ENCODE results near the gene TBXAS1.
"Not testable (repeated sequence)": the region's sequence is repeated elsewhere in the genome, so short reads cannot be mapped to it uniquely, and the experiment has no call there.

TBXAS1 gene

DNA sequence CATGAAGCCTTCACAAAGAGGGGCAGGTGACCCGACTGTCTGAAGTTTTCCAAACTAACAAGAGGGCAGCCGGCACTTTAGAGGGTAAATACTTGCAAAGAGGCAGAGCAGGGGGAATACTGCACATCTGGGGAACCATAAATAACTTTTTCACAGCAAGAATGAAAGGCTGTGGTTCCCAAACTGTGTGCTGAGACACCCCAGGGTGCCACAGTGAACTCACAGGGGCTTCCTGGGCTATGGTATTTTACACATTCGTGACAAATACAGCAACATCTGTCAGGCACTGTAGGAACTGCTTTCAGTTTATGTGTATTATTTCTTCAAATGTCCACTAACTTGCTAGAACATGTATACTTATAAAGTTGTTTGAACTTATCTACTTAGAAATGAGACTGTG, 67.2 kb downstream of the TBXAS1 start:
- H3K36me3 ChIP-seq (ENCODE audit: control insufficient read depth, low read depth, low read length) = no peaks in the 10 kb centered on the region
- no peak overlapping the region for H3K9ac ChIP-seq (ENCODE audit: low read length)
- no peaks in the 10 kb centered on the region for H3K27me3 ChIP-seq (ENCODE audit: control insufficient read depth, insufficient read depth, low read length)
- H3K27ac ChIP-seq (ENCODE audit: low read length) = no peak overlapping the region
- H3K4me1 ChIP-seq (ENCODE audit: control insufficient read depth, low read depth, low read length) = no peaks in the 10 kb centered on the region
- no peaks in the 10 kb centered on the region for H3K9me3 ChIP-seq (ENCODE audit: control insufficient read depth, low read depth, low read length)
- no peak overlapping the region for H3K4me3 ChIP-seq (ENCODE audit: low read length)

DNA sequence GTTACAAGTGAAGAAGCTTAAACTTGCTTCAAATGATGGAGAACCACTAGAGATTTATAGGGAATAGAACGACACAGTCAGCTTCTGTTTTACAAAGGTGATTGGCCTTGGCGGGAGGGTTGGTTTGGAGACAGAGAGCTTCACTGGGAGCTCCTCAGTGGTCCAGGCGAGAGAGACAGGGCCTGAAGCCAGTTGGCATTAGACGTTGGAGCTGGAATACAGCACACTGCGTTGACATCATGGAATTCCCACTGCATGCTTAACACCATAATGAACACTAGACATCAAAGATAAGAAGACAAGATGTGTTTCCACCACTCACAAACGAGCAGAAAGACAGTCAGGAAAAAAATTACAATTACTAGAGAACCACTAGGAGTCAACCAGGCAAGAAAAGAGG, 67.8 kb downstream of the TBXAS1 start:
- no peaks in the 10 kb centered on the region for H3K27me3 ChIP-seq (ENCODE audit: control insufficient read depth, insufficient read depth, low read length)
- no peaks in the 10 kb centered on the region for H3K36me3 ChIP-seq (ENCODE audit: control insufficient read depth, low read depth, low read length)
- no peak overlapping the region for H3K27ac ChIP-seq (ENCODE audit: low read length)
- no peaks in the 10 kb centered on the region for H3K4me1 ChIP-seq (ENCODE audit: control insufficient read depth, low read depth, low read length)
- no peak overlapping the region for H3K4me3 ChIP-seq (ENCODE audit: low read length)
- H3K9me3 ChIP-seq (ENCODE audit: control insufficient read depth, low read depth, low read length) = no peaks in the 10 kb centered on the region
- H3K9ac ChIP-seq (ENCODE audit: low read length) = no peak overlapping the region

DNA sequence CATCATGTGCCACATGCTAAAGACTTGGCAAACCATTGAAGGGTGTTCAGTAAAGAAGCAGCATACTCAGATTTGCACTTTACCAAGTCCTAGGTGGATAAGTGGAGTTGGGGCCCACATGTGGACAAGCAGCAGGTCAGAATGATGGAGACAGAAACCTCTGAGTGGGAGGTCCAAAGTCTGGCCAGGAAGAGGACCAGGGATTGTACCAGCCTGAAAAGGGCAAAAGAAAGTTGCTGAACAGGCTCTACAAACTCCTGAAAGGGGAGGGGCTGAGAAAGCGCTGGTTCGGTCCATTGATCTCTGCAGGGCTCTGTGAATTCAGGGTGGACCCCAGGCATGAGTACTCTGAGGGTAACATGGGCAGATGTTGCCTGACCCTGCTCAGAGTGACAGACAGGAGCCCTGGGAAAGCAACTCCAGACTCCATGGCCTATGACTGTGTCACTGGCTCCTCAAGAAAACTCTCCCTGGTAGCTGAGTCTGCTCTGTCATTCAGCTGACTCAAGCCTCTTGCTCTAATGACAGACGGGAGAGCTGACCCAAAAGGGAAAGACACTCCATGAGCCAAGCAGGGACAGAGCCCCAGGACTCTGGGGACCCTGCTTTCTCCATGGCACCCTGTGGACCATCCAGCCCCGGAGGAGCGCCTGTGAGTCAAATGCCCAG, 68.5 kb downstream of the TBXAS1 start:
- no peaks in the 10 kb centered on the region for H3K9me3 ChIP-seq (ENCODE audit: control insufficient read depth, low read depth, low read length)
- H3K4me1 ChIP-seq (ENCODE audit: control insufficient read depth, low read depth, low read length) = no peaks in the 10 kb centered on the region
- H3K27ac ChIP-seq (ENCODE audit: low read length) = no peak overlapping the region

DNA sequence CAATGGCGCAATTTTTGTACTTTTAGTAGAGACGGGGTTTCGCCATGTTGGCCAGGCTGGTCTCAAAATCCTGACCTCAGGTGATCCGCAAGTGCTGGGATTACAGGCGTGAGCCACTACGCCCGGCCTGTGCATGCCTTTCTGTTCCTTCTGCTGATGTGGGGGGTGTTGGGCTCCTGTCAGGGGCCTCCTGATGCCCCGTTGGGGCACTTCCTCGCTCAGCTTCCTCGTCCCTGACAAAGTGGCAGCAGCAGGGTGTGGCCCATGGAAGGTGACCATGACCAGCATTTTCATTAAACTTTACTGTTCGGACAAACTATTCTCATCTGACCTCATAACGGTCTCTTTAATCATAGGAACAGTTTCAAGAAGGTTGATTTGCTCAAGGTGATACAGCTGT, 69.4 kb downstream of the TBXAS1 start:
- H3K27me3 ChIP-seq (ENCODE audit: control insufficient read depth, insufficient read depth, low read length) = no peaks in the 10 kb centered on the region
- no peak overlapping the region for H3K9ac ChIP-seq (ENCODE audit: low read length)
- H3K36me3 ChIP-seq (ENCODE audit: control insufficient read depth, low read depth, low read length) = no peaks in the 10 kb centered on the region
- H3K9me3 ChIP-seq (ENCODE audit: control insufficient read depth, low read depth, low read length) = no peaks in the 10 kb centered on the region
- no peak overlapping the region for H3K27ac ChIP-seq (ENCODE audit: low read length)
- no peaks in the 10 kb centered on the region for H3K4me1 ChIP-seq (ENCODE audit: control insufficient read depth, low read depth, low read length)
- no peak overlapping the region for H3K4me3 ChIP-seq (ENCODE audit: low read length)

More for the DNA sequence above, 68.5 kb downstream of the TBXAS1 start:
- Histone ChIP-seq H3K9ac (ENCODE audit: low read length) (no peak overlapping the region), H3K27me3 (ENCODE audit: control insufficient read depth, insufficient read depth, low read length) (no peaks in the 10 kb centered on the region), H3K4me3 (ENCODE audit: low read length) (no peak overlapping the region), H3K36me3 (ENCODE audit: control insufficient read depth, low read depth, low read length) (no peaks in the 10 kb centered on the region)

DNA sequence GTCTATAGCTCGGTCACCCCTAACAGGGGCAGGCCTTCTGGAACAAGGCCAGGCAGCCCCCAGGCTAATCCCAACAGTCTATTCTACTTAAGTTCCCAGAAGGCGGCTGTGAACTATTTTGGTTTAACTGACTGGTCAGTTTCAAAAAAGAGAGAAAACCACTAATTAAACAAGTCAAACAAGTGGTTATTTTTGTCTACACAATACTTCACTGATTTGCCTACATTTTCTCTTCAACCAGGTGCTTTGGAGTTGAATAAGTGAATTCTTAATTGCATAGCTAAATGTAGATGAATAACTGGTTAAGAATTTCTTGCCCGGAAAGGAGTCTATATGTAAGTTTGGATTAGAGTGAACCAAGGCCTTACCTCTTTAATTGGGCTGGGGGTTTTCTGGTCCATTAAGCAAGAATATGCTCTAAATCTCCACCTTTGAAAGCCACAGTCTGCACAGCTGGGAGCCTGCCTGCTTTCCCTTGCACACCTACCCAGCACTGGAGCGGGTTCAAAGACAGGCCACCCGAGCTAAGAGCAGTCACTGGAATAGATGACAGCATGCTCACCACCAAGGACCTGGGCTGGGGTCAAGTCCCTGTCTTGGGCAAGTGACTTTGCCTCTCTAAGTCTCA, 70.4 kb downstream of the TBXAS1 start:
- Histone ChIP-seq H3K4me3 (ENCODE audit: low read length) (no peak overlapping the region), H3K36me3 (ENCODE audit: control insufficient read depth, low read depth, low read length) (no peaks in the 10 kb centered on the region), H3K27me3 (ENCODE audit: control insufficient read depth, insufficient read depth, low read length) (no peaks in the 10 kb centered on the region), H3K9me3 (ENCODE audit: control insufficient read depth, low read depth, low read length) (no peaks in the 10 kb centered on the region), H3K4me1 (ENCODE audit: control insufficient read depth, low read depth, low read length) (no peaks in the 10 kb centered on the region), H3K9ac (ENCODE audit: low read length) (no peak overlapping the region), H3K27ac (ENCODE audit: low read length) (no peak overlapping the region)

DNA sequence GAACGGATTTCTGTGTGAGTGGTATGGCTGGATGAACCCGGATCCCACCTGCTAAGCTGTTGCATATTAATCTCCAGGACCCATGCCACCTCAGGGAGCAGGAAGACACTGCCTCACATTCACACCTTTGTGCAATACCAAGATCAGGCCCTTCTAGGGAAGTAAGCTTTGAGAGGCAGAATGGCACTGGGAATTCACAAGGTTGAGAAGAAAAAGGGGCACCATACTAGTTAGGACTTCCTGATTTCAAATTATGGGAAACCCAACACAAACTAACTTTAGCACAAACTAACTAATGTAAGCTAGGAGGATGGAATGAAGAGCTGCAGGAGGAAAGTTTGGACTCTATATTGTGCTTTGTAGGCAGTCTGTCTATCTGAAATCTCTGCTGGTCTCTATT, 71.3 kb downstream of the TBXAS1 start:
- H3K27ac ChIP-seq (ENCODE audit: low read length) = no peak overlapping the region
- no peak overlapping the region for H3K4me3 ChIP-seq (ENCODE audit: low read length)
- no peak overlapping the region for H3K9ac ChIP-seq (ENCODE audit: low read length)
- no peaks in the 10 kb centered on the region for H3K4me1 ChIP-seq (ENCODE audit: control insufficient read depth, low read depth, low read length)
- no peaks in the 10 kb centered on the region for H3K9me3 ChIP-seq (ENCODE audit: control insufficient read depth, low read depth, low read length)
- H3K27me3 ChIP-seq (ENCODE audit: control insufficient read depth, insufficient read depth, low read length) = no peaks in the 10 kb centered on the region
- no peaks in the 10 kb centered on the region for H3K36me3 ChIP-seq (ENCODE audit: control insufficient read depth, low read depth, low read length)

DNA sequence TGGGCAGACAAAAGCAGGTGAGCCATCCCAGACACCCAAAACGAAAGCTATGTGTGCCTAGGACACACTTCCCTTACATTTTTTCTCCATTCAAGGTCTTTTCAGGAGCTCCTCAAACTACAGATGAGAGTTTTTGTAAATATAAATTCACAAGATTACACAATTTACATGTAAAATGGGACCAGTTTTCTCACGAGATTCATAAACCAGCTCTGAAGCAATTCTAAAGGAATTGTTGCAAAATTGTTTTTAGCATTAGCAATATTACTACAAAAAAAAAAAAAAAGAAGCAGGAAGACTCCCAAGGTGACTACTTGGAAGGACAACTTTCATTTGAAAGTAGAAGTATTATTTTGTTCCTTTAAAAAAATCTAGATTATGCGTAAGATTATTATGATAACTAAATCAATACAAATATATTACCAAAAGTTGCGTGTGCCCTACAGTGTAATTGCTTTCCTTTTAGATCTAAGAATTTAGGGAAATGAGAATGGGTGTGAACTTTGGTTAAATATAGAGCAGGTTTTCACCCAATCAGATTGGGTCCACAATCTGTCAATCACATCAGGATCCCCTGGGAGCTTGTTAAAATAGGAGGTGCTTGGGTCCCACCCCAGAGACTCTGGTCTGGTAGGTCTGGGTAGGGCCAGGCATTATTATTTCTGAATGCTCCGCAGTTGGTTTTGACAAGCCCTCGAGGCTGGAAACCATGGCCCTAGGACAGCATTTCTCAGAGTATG, 72.2 kb downstream of the TBXAS1 start:
- Histone ChIP-seq H3K9me3 (ENCODE audit: control insufficient read depth, low read depth, low read length) (no peaks in the 10 kb centered on the region), H3K27me3 (ENCODE audit: control insufficient read depth, insufficient read depth, low read length) (no peaks in the 10 kb centered on the region), H3K36me3 (ENCODE audit: control insufficient read depth, low read depth, low read length) (no peaks in the 10 kb centered on the region), H3K4me3 (ENCODE audit: low read length) (no peak overlapping the region), H3K9ac (ENCODE audit: low read length) (no peak overlapping the region), H3K27ac (ENCODE audit: low read length) (no peak overlapping the region), H3K4me1 (ENCODE audit: control insufficient read depth, low read depth, low read length) (no peaks in the 10 kb centered on the region)

DNA sequence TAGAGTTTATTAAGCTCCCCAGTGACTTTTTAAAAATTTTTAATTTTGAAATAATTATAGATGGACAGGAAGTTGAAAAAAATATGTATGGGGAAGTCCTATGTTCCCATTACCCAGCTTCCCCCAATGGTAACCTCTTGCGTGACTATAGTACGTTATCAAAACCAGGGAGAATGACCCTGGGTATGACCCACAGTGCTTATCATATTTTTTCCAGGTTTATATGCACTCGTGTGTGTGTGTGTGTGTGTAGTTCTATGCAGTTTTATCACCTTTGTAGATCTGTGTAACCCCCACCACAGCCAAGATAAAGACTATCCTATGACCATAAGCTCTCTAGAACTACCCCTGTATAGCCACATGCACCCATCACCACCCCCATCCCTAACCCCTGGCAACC, 72.8 kb downstream of the TBXAS1 start:
- H3K27ac ChIP-seq (ENCODE audit: low read length) = no peak overlapping the region
- H3K27me3 ChIP-seq (ENCODE audit: control insufficient read depth, insufficient read depth, low read length) = no peaks in the 10 kb centered on the region
- H3K4me3 ChIP-seq (ENCODE audit: low read length) = no peak overlapping the region
- no peaks in the 10 kb centered on the region for H3K36me3 ChIP-seq (ENCODE audit: control insufficient read depth, low read depth, low read length)
- no peak overlapping the region for H3K9ac ChIP-seq (ENCODE audit: low read length)
- no peaks in the 10 kb centered on the region for H3K9me3 ChIP-seq (ENCODE audit: control insufficient read depth, low read depth, low read length)
- H3K4me1 ChIP-seq (ENCODE audit: control insufficient read depth, low read depth, low read length) = no peaks in the 10 kb centered on the region

DNA sequence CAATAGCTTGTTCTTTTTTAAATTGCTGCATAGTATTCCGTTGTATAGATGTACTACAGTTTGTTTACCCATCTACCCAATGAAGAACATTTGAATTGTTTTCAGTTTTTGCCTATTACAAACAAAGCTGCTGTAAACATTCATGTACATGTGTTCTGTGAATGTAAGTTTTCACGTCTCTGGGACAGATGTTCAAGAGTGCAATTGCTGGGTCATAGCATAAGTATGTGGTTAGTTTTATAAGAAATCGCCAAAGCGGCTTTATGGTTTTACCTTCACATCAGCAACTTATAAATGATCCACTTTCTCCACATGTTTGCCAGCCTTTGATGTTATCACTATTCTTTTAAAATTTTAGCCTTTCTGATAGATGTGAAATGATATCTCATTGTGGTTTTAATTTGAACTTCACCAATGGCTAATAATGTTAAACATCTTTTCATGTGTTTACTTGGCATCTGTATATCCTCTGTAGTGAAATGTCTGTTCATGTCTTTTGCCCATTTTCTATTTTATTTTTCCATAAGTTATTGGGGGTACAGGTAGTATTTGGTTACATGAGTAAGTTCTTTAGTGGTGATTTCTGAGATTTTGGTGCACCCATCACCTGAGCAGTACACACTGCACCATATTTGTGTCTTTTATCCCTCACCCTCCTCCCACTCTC, 73.5 kb downstream of the TBXAS1 start:
- H3K27ac ChIP-seq (ENCODE audit: low read length) = no peak overlapping the region
- no peaks in the 10 kb centered on the region for H3K9me3 ChIP-seq (ENCODE audit: control insufficient read depth, low read depth, low read length)
- no peak overlapping the region for H3K4me3 ChIP-seq (ENCODE audit: low read length)
- H3K36me3 ChIP-seq (ENCODE audit: control insufficient read depth, low read depth, low read length) = no peaks in the 10 kb centered on the region
- H3K4me1 ChIP-seq (ENCODE audit: control insufficient read depth, low read depth, low read length) = no peaks in the 10 kb centered on the region
- no peaks in the 10 kb centered on the region for H3K27me3 ChIP-seq (ENCODE audit: control insufficient read depth, insufficient read depth, low read length)
- H3K9ac ChIP-seq (ENCODE audit: low read length) = no peak overlapping the region

DNA sequence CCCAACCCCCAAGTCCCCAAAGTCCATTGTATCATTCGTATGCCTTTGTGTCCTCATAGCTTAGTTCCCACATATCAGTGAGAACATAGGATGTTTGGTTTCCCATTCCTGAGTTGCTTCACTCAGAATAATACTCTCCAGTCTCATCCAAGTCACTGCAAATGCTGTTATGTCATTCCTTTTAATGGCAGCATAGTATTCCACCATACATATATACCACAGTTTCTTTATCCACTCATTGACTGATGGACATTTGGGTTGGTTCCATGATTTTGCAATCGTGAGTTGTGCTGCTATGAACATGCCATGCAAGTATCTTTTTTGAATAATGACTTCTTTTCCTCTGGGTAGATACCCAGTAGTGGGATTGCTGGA, 74.0 kb downstream of the TBXAS1 start:
- H3K4me3 ChIP-seq (ENCODE audit: low read length); H3K27ac ChIP-seq (ENCODE audit: low read length); H3K36me3 ChIP-seq (ENCODE audit: control insufficient read depth, low read depth, low read length); H3K27me3 ChIP-seq (ENCODE audit: control insufficient read depth, insufficient read depth, low read length); H3K9ac ChIP-seq (ENCODE audit: low read length); H3K4me1 ChIP-seq (ENCODE audit: control insufficient read depth, low read depth, low read length); H3K9me3 ChIP-seq (ENCODE audit: control insufficient read depth, low read depth, low read length): not testable (repeated sequence)

DNA sequence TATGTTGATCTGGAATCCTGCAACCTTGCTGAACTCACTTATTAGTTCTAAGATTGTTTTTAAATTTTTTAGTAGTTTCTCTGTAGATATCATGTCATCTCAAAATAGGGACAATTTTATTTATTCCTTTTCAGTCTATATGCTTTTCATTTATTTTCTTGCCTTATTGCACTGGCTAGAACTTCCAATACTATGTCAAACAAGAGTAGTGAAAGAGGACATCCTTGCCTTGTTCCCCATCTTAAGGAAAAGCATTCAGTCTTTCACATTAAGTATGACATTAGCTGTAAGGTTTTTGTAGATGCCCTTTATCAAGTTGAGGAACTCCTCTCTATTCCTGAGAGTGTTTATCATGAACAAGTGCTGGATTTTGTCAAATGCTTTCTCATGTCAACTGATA, 77.8 kb downstream of the TBXAS1 start:
- H3K27ac ChIP-seq (ENCODE audit: low read length) = no peak overlapping the region
- H3K9ac ChIP-seq (ENCODE audit: low read length) = no peak overlapping the region
- H3K27me3 ChIP-seq (ENCODE audit: control insufficient read depth, insufficient read depth, low read length) = no peaks in the 10 kb centered on the region
- no peaks in the 10 kb centered on the region for H3K4me1 ChIP-seq (ENCODE audit: control insufficient read depth, low read depth, low read length)
- H3K4me3 ChIP-seq (ENCODE audit: low read length) = no peak overlapping the region
- no peaks in the 10 kb centered on the region for H3K36me3 ChIP-seq (ENCODE audit: control insufficient read depth, low read depth, low read length)
- no peaks in the 10 kb centered on the region for H3K9me3 ChIP-seq (ENCODE audit: control insufficient read depth, low read depth, low read length)

All from iPS-18a (cell line).